ENCODE measurements around the gene LTBP3. TPM values are rescaled to one million over a fixed set of nuclear protein-coding genes. Genes with fewer than 3 reads are reported as not detected.

LTBP3 gene
- total and polyA plus RNA-seq, 2 of the 13 experiments (the other 11 are each of a cell fraction or from before 2014, with no cell fraction given): 12.2 to 68.1 TPM

DNA sequence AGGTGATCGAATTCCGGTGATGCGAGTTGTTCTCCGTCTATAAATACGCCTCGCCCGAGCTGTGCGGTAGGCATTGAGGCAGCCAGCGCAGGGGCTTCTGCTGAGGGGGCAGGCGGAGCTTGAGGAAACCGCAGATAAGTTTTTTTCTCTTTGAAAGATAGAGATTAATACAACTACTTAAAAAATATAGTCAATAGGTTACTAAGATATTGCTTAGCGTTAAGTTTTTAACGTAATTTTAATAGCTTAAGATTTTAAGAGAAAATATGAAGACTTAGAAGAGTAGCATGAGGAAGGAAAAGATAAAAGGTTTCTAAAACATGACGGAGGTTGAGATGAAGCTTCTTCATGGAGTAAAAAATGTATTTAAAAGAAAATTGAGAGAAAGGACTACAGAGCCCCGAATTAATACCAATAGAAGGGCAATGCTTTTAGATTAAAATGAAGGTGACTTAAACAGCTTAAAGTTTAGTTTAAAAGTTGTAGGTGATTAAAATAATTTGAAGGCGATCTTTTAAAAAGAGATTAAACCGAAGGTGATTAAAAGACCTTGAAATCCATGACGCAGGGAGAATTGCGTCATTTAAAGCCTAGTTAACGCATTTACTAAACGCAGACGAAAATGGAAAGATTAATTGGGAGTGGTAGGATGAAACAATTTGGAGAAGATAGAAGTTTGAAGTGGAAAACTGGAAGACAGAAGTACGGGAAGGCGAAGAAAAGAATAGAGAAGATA lies 59.0 kb downstream of the LTBP3 start, which contains the start of gene MALAT1 (continued):
- TF ChIP-seq KLF13 (CRISPR knock-in tag; IDR thresholded peaks at IDR 0.05) (no peak), BRF2 (CRISPR knock-in tag; IDR thresholded peaks at IDR 0.05) (no peak), ARHGAP35 (CRISPR knock-in tag; IDR thresholded peaks at IDR 0.05; ENCODE audit: borderline replicate concordance) (no peak), GATAD2A (CRISPR knock-in tag; IDR thresholded peaks at IDR 0.05) (peak; percentile 82), GRHL1 (CRISPR knock-in tag; conservative IDR thresholded peaks at IDR 0.05) (no peak), FOXM1 (CRISPR knock-in tag; IDR thresholded peaks at IDR 0.05) (no peak), DPF2 (CRISPR knock-in tag; IDR thresholded peaks at IDR 0.05; ENCODE audit: borderline replicate concordance, low read depth) (no peak), ZNF224 (CRISPR knock-in tag; IDR thresholded peaks at IDR 0.05) (no peak), SNAI1 (CRISPR knock-in tag; IDR thresholded peaks at IDR 0.05; ENCODE audit: borderline replicate concordance) (no peak), NFE2 (CRISPR knock-in tag; IDR thresholded peaks at IDR 0.05) (no peak), HINFP (CRISPR knock-in tag; IDR thresholded peaks at IDR 0.05; ENCODE audit: low read depth) (no peak), SMAD3 (CRISPR knock-in tag; IDR thresholded peaks at IDR 0.05) (peak; percentile 94), GATA4 (IDR thresholded peaks at IDR 0.05; ENCODE audit: borderline replicate concordance, low read depth) (peak; percentile 96), ZFYVE20 (CRISPR knock-in tag; IDR thresholded peaks at IDR 0.05; ENCODE audit: borderline replicate concordance, low read depth) (no peak)
- TF ChIP-seq, protein P1, sequence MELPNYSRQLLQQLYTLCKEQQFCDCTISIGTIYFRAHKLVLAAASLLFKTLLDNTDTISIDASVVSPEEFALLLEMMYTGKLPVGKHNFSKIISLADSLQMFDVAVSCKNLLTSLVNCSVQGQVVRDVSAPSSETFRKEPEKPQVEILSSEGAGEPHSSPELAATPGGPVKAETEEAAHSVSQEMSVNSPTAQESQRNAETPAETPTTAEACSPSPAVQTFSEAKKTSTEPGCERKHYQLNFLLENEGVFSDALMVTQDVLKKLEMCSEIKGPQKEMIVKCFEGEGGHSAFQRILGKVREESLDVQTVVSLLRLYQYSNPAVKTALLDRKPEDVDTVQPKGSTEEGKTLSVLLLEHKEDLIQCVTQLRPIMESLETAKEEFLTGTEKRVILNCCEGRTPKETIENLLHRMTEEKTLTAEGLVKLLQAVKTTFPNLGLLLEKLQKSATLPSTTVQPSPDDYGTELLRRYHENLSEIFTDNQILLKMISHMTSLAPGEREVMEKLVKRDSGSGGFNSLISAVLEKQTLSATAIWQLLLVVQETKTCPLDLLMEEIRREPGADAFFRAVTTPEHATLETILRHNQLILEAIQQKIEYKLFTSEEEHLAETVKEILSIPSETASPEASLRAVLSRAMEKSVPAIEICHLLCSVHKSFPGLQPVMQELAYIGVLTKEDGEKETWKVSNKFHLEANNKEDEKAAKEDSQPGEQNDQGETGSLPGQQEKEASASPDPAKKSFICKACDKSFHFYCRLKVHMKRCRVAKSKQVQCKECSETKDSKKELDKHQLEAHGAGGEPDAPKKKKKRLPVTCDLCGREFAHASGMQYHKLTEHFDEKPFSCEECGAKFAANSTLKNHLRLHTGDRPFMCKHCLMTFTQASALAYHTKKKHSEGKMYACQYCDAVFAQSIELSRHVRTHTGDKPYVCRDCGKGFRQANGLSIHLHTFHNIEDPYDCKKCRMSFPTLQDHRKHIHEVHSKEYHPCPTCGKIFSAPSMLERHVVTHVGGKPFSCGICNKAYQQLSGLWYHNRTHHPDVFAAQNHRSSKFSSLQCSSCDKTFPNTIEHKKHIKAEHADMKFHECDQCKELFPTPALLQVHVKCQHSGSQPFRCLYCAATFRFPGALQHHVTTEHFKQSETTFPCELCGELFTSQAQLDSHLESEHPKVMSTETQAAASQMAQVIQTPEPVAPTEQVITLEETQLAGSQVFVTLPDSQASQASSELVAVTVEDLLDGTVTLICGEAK (IDR thresholded peaks at IDR 0.05): no peak
- TF ChIP-seq, protein P1 (CRISPR knock-in tag; IDR thresholded peaks at IDR 0.05): peak; percentile 59; the same call in 1 of the 2 replicates
